MCF 10A (cell line): Measurements from ENCODE around the gene REG3G. TPM values are rescaled to one million over a fixed set of nuclear protein-coding genes. Genes with fewer than 3 reads are reported as not detected.
"Not testable (repeated sequence)": the region's sequence is repeated elsewhere in the genome, so short reads cannot be mapped to it uniquely, and the experiment has no call there.

Source experiments
- BruUV-seq: library from RNA; stranded (reverse); fragments of 400-500 nt; replicated peaks from 2 replicates; lab custom pipeline; 2021; lab: Mats Ljungman, UMichigan
- CTCF ChIA-PET: fragments of 300-600 bp; sonication (Branson Sonifier 250); formaldehyde crosslinking; extraction: SDS; loops from one replicate; lab custom pipeline; 2021; ENCODE audit warnings: antibody characterized with exemption, inconsistent platforms; lab: Yijun Ruan, JAX
- POLR2A ChIA-PET: fragments of 300-600, 350-650 bp; sonication (Branson Sonifier 250); formaldehyde crosslinking; extraction: SDS; loops from one replicate; lab custom pipeline; 2020; ENCODE audit warnings: antibody characterized with exemption, inconsistent platforms; lab: Yijun Ruan, JAX
- DNase-seq: peaks from one replicate; pipeline ENCODE4 v3.0.0-alpha.2; 2018; ENCODE audit not compliant: unreplicated experiment
- H3K27ac Mint-ChIP-seq: one replicate; pipeline ENCODE4 v1.8.0; 2022; ENCODE audit warnings: mild to moderate bottlenecking, low read depth, mixed read lengths; ENCODE audit not compliant: unreplicated experiment
- H3K27me3 Mint-ChIP-seq: one replicate; pipeline ENCODE4 v1.8.0; 2022; ENCODE audit warnings: mixed read lengths; ENCODE audit not compliant: insufficient read depth, unreplicated experiment
- H3K36me3 Mint-ChIP-seq: one replicate; pipeline ENCODE4 v1.8.0; 2022; ENCODE audit warnings: mild to moderate bottlenecking, moderate library complexity, mixed read lengths; ENCODE audit not compliant: insufficient read depth, unreplicated experiment
- H3K4me1 Mint-ChIP-seq: one replicate; pipeline ENCODE4 v1.8.0; 2022; ENCODE audit warnings: mixed read lengths; ENCODE audit not compliant: insufficient read depth, unreplicated experiment
- H3K4me3 Mint-ChIP-seq: one replicate; pipeline ENCODE4 v1.8.0; 2022; ENCODE audit warnings: mild to moderate bottlenecking, moderate library complexity, mixed read lengths; ENCODE audit not compliant: unreplicated experiment
- H3K9me3 Mint-ChIP-seq: one replicate; pipeline ENCODE4 v1.8.0; 2022; ENCODE audit warnings: mixed read lengths; ENCODE audit not compliant: unreplicated experiment
- intact Hi-C: fragments of 100-400 bp; cut with micrococcal nuclease; formaldehyde crosslinking; loops from 2 replicates; pipeline ENCODE4 v1.14.1; 2022
- total RNA-seq: library from RNA; stranded (reverse); gene quantifications from 2 replicates; pipeline ENCODE4 v1.2.3, GENCODE V29; 2022
- TF ChIP-seq, protein P1 (sequence below): fragments of 200-600 bp; IDR thresholded peaks from one replicate; pipeline ENCODE4 v1.8.0; 2022; ENCODE audit warnings: antibody characterized with exemption, mild to moderate bottlenecking; ENCODE audit not compliant: unreplicated experiment

The REG3G gene
- total RNA-seq, 1 experiment from 2014 or later = not detected

DNA sequence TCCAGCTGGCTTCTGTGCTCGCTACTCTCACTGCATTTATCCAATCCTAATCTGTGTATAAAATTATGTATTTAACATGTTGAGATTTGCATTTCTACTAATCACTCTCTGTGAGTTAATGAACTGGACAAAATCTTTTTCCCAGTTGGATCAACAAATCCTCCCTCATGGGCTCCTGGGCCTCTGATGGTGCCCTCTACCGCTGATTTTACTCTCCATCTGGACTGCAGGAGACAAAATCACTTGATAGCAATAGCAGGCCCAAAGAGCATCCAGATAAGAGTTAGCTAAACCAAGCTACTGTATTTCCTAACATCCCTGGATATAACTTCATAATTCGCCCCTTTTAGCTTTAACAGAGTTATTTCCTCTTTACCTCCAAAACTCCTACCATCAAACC lies 14.4 kb downstream of the REG3G start:
- Mint-ChIP-seq H3K4me3 (no peak overlapping the region), H3K27ac (no peak overlapping the region), H3K4me1 (no peaks in the 10 kb centered on the region), H3K9me3 (no peaks in the 10 kb centered on the region), H3K36me3 (no peaks in the 10 kb centered on the region), H3K27me3 (no peaks in the 10 kb centered on the region)
- ChIA-PET CTCF (interaction anchor here (0.7 to 3.2 kb wide), 15 partner anchors 10 to 848 kb away, joined by 3 to 35 read pairs (median 5); no protein-coding TSS in a partner anchor), POLR2A (no interaction called here)
- TF ChIP-seq, protein P1, sequence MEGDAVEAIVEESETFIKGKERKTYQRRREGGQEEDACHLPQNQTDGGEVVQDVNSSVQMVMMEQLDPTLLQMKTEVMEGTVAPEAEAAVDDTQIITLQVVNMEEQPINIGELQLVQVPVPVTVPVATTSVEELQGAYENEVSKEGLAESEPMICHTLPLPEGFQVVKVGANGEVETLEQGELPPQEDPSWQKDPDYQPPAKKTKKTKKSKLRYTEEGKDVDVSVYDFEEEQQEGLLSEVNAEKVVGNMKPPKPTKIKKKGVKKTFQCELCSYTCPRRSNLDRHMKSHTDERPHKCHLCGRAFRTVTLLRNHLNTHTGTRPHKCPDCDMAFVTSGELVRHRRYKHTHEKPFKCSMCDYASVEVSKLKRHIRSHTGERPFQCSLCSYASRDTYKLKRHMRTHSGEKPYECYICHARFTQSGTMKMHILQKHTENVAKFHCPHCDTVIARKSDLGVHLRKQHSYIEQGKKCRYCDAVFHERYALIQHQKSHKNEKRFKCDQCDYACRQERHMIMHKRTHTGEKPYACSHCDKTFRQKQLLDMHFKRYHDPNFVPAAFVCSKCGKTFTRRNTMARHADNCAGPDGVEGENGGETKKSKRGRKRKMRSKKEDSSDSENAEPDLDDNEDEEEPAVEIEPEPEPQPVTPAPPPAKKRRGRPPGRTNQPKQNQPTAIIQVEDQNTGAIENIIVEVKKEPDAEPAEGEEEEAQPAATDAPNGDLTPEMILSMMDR = no peak
- no TSS peak for BruUV-seq
- no peak for DNase-seq
- intact Hi-C loops = no loop called here

DNA sequence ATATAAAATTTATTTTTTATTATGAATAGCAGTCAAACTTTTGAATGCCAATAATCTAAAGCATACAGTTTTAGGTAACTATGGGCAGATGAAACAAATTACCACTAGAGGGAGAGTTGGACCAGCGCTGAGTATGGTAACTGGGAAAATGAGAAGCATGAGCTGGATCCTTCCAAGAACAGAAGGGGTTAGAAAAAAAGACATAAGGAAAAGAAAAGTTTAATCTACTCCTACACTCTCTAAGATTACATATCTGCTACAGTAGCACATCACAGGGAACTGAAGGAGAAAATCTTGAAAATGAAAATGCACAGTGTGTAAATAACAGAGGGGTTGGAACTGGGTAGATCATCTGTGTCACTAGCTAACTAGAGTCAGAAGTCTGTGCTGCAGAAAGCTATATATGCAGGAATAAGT lies 15.5 kb downstream of the REG3G start:
- TF ChIP-seq, protein P1 = peak; percentile 34

DNA sequence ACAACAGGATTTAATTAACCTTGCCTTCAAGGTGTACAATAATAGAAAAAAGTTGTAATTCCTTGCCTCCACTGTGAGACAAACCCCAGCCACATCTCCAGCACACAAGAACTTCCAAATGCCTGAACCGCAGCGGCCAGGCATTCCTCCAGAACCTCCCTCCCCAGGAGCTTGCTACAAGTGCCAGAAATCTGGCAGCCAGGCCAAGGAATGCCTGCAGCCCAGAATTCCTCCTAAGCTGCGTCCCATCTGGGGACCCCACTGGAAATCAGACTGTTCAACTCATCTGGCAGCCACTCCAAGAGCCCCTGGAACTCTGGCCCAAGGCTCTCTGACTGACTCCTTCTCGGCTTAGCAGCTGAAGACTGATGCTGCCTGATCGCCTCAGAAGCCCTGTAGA lies 28.0 kb downstream of the REG3G start:
- H3K4me1 Mint-ChIP-seq, POLR2A ChIA-PET, DNase-seq, intact Hi-C loops, BruUV-seq, H3K27ac Mint-ChIP-seq, H3K36me3 Mint-ChIP-seq, H3K4me3 Mint-ChIP-seq: not testable (repeated sequence)
- peaks cover 17% of the 10 kb centered on the region for H3K9me3 Mint-ChIP-seq
- H3K27me3 Mint-ChIP-seq = peaks cover 12% of the 10 kb centered on the region
- CTCF ChIA-PET = interaction anchor here (0.6 kb wide), 1 partner anchor 170 kb away, joined by 4 read pairs; no protein-coding TSS in a partner anchor

More for the DNA sequence above, 15.5 kb downstream of the REG3G start:
- Mint-ChIP-seq H3K27me3 (no peaks in the 10 kb centered on the region), H3K36me3 (no peaks in the 10 kb centered on the region), H3K9me3 (no peaks in the 10 kb centered on the region), H3K27ac (no peak overlapping the region), H3K4me1 (no peaks in the 10 kb centered on the region), H3K4me3 (no peak overlapping the region)
- CTCF ChIA-PET = interaction anchor here (0.5 to 3.2 kb wide), 23 partner anchors 11 to 1358 kb away, joined by 3 to 35 read pairs (median 4); no protein-coding TSS in a partner anchor
- POLR2A ChIA-PET = interaction anchor here (0.6 to 1.0 kb wide), 3 partner anchors 10 to 1105 kb away, joined by 3 to 4 read pairs (median 3); no protein-coding TSS in a partner anchor
- no peak for DNase-seq
- no TSS peak for BruUV-seq
- intact Hi-C loops = loop anchor here (1.0 kb wide), 2 partner anchors 178 to 819 kb away; no protein-coding TSS in a partner anchor

DNA sequence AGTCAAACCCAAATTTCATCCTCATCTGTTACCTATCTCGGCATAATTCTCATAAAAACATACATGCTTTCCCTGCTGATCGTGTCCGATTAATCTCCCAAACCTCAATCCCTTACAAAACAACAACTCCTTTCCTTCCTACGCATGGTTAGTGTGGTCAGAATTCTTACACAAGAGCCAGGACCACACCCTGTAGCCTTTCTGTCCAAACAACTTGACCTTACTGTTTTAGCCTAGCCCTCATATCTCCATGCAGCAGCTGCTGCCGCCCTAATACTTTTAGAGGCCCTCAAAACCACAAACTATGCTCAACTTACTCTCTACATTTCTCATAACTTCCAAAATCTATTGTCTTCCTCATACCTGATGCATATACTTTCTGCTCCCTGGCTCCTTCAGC lies 29.3 kb downstream of the REG3G start:
- BruUV-seq, H3K36me3 Mint-ChIP-seq, DNase-seq, intact Hi-C loops, H3K4me1 Mint-ChIP-seq, CTCF ChIA-PET, H3K4me3 Mint-ChIP-seq, POLR2A ChIA-PET, H3K27ac Mint-ChIP-seq: not testable (repeated sequence)
- Mint-ChIP-seq H3K27me3 (peaks cover 12% of the 10 kb centered on the region), H3K9me3 (peaks cover 16% of the 10 kb centered on the region)

DNA sequence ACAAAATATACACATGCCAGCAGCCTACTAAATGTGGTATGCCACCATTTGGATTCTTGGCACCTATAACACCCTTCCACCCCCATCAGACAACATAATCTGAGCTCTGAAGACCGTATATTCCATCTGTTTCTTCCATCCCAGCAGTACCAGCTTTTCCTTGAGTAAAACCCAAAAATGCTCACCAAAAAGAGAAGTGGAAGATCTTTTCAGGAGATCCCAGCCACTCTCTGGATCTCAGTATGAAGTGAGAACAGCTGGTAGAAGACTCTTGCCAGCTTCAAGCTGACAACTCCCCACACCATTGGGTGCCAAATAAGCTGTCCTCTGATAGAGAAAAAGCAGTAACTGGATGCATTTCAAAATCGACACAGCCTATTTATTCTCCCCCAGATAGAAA lies 39.7 kb downstream of the REG3G start:
- no peak for DNase-seq
- Mint-ChIP-seq H3K27me3 (no peaks in the 10 kb centered on the region), H3K9me3 (peaks cover 26% of the 10 kb centered on the region), H3K4me1 (no peaks in the 10 kb centered on the region), H3K36me3 (no peaks in the 10 kb centered on the region), H3K27ac (no peak overlapping the region), H3K4me3 (no peak overlapping the region)
- BruUV-seq = no TSS peak
- ChIA-PET POLR2A (interaction anchor here (1.0 kb wide), 1 partner anchor 760 kb away, joined by 3 read pairs; no protein-coding TSS in a partner anchor), CTCF (interaction anchor here (0.7 kb wide), 1 partner anchor 141 kb away, joined by 3 read pairs; no protein-coding TSS in a partner anchor)
- intact Hi-C loops = no loop called here
- TF ChIP-seq, protein P1 = no peak
